ENCODE data around the gene SEC24B. TPM values are rescaled to one million over a fixed set of nuclear protein-coding genes. Genes with fewer than 3 reads are reported as not detected.
A peak's percentile ranks its signal among the peaks of the same experiment; 100 is the strongest.

SEC24B gene
- total RNA-seq, 1 experiment from 2014 or later: 39.3 TPM

DNA sequence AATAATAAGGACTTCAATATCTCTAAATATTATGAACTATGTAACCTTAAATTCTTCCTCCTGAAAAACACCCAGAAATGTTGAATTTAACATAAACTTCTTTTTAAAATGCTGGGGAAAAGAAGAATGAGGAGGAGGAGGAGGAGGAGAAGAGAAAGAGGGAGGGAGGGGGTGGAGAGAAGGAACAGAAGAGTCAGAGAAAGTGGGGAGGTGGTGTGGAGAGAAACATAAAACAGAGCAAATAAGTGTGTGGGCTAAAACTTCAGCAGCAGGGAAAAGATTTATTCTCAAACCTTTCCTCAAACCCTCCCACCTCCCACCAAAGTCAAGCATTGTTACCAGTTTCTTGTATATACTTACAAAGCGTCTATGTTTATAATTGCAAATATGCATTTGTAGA, 34.7 kb upstream of the SEC24B start:
- intact Hi-C loops (cut with micrococcal nuclease; ENCODE audit: unreplicated experiment): no loop called here
- no peaks in the 10 kb centered on the region for H3K9me3 ChIP-seq (ENCODE audit: low read depth, low read length, poor library complexity, severe bottlenecking)
- CTCF ChIA-PET: no interaction called here
- H3K27ac ChIP-seq (ENCODE audit: low read depth, low read length, poor library complexity, severe bottlenecking): no peak overlapping the region
- TF ChIP-seq, protein P1, sequence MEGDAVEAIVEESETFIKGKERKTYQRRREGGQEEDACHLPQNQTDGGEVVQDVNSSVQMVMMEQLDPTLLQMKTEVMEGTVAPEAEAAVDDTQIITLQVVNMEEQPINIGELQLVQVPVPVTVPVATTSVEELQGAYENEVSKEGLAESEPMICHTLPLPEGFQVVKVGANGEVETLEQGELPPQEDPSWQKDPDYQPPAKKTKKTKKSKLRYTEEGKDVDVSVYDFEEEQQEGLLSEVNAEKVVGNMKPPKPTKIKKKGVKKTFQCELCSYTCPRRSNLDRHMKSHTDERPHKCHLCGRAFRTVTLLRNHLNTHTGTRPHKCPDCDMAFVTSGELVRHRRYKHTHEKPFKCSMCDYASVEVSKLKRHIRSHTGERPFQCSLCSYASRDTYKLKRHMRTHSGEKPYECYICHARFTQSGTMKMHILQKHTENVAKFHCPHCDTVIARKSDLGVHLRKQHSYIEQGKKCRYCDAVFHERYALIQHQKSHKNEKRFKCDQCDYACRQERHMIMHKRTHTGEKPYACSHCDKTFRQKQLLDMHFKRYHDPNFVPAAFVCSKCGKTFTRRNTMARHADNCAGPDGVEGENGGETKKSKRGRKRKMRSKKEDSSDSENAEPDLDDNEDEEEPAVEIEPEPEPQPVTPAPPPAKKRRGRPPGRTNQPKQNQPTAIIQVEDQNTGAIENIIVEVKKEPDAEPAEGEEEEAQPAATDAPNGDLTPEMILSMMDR (conservative IDR thresholded peaks at IDR 0.05; ENCODE audit: low read depth, low read length): no peak
- no peak for TF ChIP-seq EZH2 (IDR thresholded peaks at IDR 0.05; ENCODE audit: borderline replicate concordance, low read depth, low read length, poor library complexity, severe bottlenecking)
- H3K4me3 ChIP-seq (ENCODE audit: low read depth, low read length, poor library complexity, severe bottlenecking): no peak overlapping the region
- no TSS peak for BruUV-seq (replicated peaks)
- POLR2A ChIA-PET (ENCODE audit: low non-redundant PET): no interaction called here
- no peaks in the 10 kb centered on the region for H3K27me3 ChIP-seq (replicated peaks; ENCODE audit: insufficient read depth, low read depth, low read length, poor library complexity)
- no peak for DNase-seq (ENCODE audit: low spot score)
- H3K4me1 ChIP-seq (ENCODE audit: insufficient read depth, low read length, poor library complexity, severe bottlenecking): no peaks in the 10 kb centered on the region
- no peaks in the 10 kb centered on the region for H3K36me3 ChIP-seq (ENCODE audit: insufficient read depth, low read length, poor library complexity, severe bottlenecking)

DNA sequence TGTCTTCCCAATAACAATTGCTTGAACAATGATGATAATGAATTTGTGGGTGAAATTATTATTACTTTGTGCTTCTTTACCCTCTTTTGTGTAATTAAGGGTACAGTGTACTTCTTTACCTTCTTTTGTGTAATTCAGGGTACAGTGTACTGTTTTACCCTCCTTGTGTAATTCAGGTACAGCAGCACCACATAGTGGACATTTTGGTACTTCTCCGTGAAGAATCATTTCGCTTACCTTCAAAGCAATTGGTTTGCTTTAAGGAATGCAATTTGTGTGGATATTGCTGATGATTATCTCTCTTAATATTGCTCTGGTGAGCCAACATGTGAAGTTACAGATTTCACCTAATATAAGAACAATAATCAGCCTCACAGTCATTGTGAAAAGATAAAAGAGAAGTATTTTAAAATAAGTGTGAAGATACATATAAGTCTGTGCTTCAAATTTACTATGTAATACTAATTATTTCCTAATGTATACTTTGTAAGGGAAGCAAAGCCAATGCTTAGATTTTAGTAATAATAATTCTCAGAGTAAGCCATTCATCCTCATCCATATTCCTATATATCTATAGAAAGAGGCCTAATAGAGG, 27.2 kb upstream of the SEC24B start:
- Histone ChIP-seq H3K4me3 (ENCODE audit: low read depth, low read length, poor library complexity, severe bottlenecking) (no peak overlapping the region), H3K27ac (ENCODE audit: low read depth, low read length, poor library complexity, severe bottlenecking) (no peak overlapping the region), H3K9me3 (ENCODE audit: low read depth, low read length, poor library complexity, severe bottlenecking) (no peaks in the 10 kb centered on the region), H3K4me1 (ENCODE audit: insufficient read depth, low read length, poor library complexity, severe bottlenecking) (peaks cover 9% of the 10 kb centered on the region), H3K36me3 (ENCODE audit: insufficient read depth, low read length, poor library complexity, severe bottlenecking) (no peaks in the 10 kb centered on the region), H3K27me3 (replicated peaks; ENCODE audit: insufficient read depth, low read depth, low read length, poor library complexity) (no peaks in the 10 kb centered on the region)
- peak; percentile 80 for DNase-seq (ENCODE audit: low spot score)
- POLR2A ChIA-PET (ENCODE audit: low non-redundant PET): interaction anchor here (0.8 kb wide), 1 partner anchor 12 kb away, joined by 3 read pairs; no protein-coding TSS in a partner anchor
- intact Hi-C loops (cut with micrococcal nuclease; ENCODE audit: unreplicated experiment): loop anchor here (2.0 to 5.0 kb wide), 2 partner anchors 574 to 724 kb away; no protein-coding TSS in a partner anchor
- CTCF ChIA-PET: interaction anchor here (1.0 kb wide), 1 partner anchor 700 kb away, joined by 3 read pairs; no protein-coding TSS in a partner anchor
- no peak for TF ChIP-seq EZH2 (IDR thresholded peaks at IDR 0.05; ENCODE audit: borderline replicate concordance, low read depth, low read length, poor library complexity, severe bottlenecking)
- TF ChIP-seq, protein P1 (conservative IDR thresholded peaks at IDR 0.05; ENCODE audit: low read depth, low read length): peak; percentile 83
- no TSS peak for BruUV-seq (replicated peaks)

DNA sequence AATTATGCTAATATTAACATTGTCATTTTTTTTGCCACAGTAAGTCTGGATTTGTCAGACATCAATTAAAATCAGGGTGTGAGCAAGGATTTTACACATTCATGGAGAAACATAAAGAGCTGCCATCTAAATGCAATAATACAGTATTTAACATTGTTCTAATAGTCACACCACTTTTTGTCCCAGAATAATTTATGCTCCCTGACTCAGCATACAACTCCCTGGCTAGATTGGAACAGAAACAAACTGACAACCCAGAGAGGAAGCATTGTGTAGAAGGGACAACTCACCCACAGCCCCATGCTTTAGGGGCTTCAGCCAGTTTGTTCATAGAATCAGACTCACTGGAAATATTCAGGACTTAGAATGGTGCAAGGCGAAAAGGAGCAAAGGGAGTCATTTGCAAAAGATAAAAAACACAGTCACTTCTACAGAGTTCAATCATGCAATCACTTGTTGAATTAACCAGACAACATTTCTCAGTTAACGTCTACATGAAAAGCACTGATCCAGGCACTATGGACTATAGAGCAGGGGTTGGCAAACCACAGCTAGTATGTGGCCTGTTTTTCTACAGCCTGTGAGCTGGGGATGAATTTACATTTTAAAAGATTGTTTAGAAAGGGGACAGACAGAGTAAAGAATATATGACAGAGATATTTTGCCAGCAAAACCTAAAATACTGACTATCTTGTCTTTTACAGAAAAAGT, 26.4 kb upstream of the SEC24B start:
- Histone ChIP-seq H3K9me3 (ENCODE audit: low read depth, low read length, poor library complexity, severe bottlenecking) (no peaks in the 10 kb centered on the region), H3K4me3 (ENCODE audit: low read depth, low read length, poor library complexity, severe bottlenecking) (no peak overlapping the region), H3K27me3 (replicated peaks; ENCODE audit: insufficient read depth, low read depth, low read length, poor library complexity) (no peaks in the 10 kb centered on the region), H3K27ac (ENCODE audit: low read depth, low read length, poor library complexity, severe bottlenecking) (no peak overlapping the region), H3K36me3 (ENCODE audit: insufficient read depth, low read length, poor library complexity, severe bottlenecking) (no peaks in the 10 kb centered on the region), H3K4me1 (ENCODE audit: insufficient read depth, low read length, poor library complexity, severe bottlenecking) (peaks cover 16% of the 10 kb centered on the region)
- intact Hi-C loops (cut with micrococcal nuclease; ENCODE audit: unreplicated experiment): loop anchor here (2.0 to 5.0 kb wide), 2 partner anchors 575 to 724 kb away; no protein-coding TSS in a partner anchor
- no TSS peak for BruUV-seq (replicated peaks)
- no peak for TF ChIP-seq EZH2 (IDR thresholded peaks at IDR 0.05; ENCODE audit: borderline replicate concordance, low read depth, low read length, poor library complexity, severe bottlenecking)
- TF ChIP-seq, protein P1 (conservative IDR thresholded peaks at IDR 0.05; ENCODE audit: low read depth, low read length): no peak
- peak; percentile 31 for DNase-seq (ENCODE audit: low spot score)
- ChIA-PET POLR2A (ENCODE audit: low non-redundant PET) (interaction anchor here (0.8 kb wide), 1 partner anchor 11 kb away, joined by 3 read pairs; no protein-coding TSS in a partner anchor), CTCF (interaction anchor here (0.7 kb wide), 1 partner anchor 827 kb away, joined by 3 read pairs; no protein-coding TSS in a partner anchor)
